Muscle layer of colon (tissue), 2 donors: Measurements from ENCODE around the gene MTERF1.
A peak's percentile ranks its signal among the peaks of the same experiment; 100 is the strongest.
"Not testable (repeated sequence)": the region's sequence is repeated elsewhere in the genome, so short reads cannot be mapped to it uniquely, and the experiment has no call there.

Experiments used
- H3K27ac ChIP-seq: one replicate; pipeline ENCODE4 v1.7.0; 2013; ENCODE audit warnings: low read depth, mild to moderate bottlenecking, low read length, moderate library complexity
- H3K27me3 ChIP-seq, 2 donors: one replicate each; pipeline ENCODE4 v1.7.0; 2013; ENCODE audit warnings: low read length in 2 of 2, mild to moderate bottlenecking in 2 of 2; ENCODE audit not compliant: insufficient read depth in 2 of 2, control insufficient read depth in 1 of 2
- H3K36me3 ChIP-seq: one replicate; pipeline ENCODE4 v1.7.0; 2013; ENCODE audit warnings: mild to moderate bottlenecking, low read length; ENCODE audit not compliant: insufficient read depth
- H3K4me1 ChIP-seq: one replicate; pipeline ENCODE4 v1.7.0; 2013; ENCODE audit warnings: mild to moderate bottlenecking, low read length; ENCODE audit not compliant: insufficient read depth
- H3K4me3 ChIP-seq, 2 donors: one replicate each; pipeline ENCODE4 v1.7.0; 2013; ENCODE audit warnings: low read length in 2 of 2, low read depth in 1 of 2, mild to moderate bottlenecking in 1 of 2, moderate library complexity in 1 of 2
- H3K9ac ChIP-seq: one replicate; pipeline ENCODE4 v1.7.0; 2013; ENCODE audit warnings: low read length
- H3K9me3 ChIP-seq: one replicate; pipeline ENCODE4 v1.7.0; 2013; ENCODE audit warnings: mild to moderate bottlenecking, low read length
- donor health status: abdominal sarcoma.
- donor health status: Adenocarcinoma of cecum.

MTERF1 gene

GRCh38 chr7:91899563-91899962 lies 19.1 kb upstream of the MTERF1 start:
- Histone ChIP-seq H3K4me3 (no peak overlapping the region), H3K27ac (no peak overlapping the region), H3K27me3 (no peaks in the 10 kb centered on the region), H3K36me3 (no peaks in the 10 kb centered on the region), H3K9me3 (no peaks in the 10 kb centered on the region), H3K4me1 (no peaks in the 10 kb centered on the region), H3K9ac (no peak overlapping the region)

DNA sequence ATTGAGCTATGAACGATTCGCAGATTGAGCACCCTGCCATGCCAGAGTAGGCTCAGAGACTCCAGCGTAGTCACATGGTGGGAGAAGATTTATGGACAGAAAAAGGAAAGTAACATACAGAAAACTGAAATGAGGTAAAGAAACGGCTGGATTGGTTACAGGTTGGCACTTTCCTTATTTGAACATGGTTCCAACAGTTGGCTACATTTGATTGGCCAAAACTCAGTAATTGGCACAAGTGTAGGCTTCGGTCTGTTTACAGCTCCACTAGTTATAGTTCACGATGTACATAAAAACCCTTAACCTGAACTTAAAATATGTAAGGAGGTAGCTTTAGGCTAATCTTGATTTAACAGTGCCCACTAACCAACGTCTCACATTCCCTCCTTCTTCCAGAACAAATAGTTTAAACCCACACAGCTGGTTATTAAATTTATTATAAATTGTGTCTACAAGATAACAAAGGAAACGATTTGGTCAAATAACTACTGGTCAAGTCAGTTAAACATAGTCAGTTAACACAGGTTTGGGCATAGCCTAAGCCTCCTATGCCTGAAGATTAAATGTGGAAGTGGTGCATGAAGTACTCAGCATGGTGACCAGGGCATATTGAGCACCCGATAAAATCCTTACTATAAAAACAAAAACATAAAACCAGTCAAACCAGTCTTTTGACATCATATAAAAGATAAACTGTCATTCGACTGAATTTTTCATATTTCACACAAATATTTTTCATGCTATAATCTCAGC lies 17.9 kb upstream of the MTERF1 start:
- no peaks in the 10 kb centered on the region for H3K27me3 ChIP-seq
- no peaks in the 10 kb centered on the region for H3K4me1 ChIP-seq
- no peak overlapping the region for H3K4me3 ChIP-seq
- H3K9ac ChIP-seq: no peak overlapping the region
- H3K9me3 ChIP-seq: no peaks in the 10 kb centered on the region
- no peaks in the 10 kb centered on the region for H3K36me3 ChIP-seq
- no peak overlapping the region for H3K27ac ChIP-seq

DNA sequence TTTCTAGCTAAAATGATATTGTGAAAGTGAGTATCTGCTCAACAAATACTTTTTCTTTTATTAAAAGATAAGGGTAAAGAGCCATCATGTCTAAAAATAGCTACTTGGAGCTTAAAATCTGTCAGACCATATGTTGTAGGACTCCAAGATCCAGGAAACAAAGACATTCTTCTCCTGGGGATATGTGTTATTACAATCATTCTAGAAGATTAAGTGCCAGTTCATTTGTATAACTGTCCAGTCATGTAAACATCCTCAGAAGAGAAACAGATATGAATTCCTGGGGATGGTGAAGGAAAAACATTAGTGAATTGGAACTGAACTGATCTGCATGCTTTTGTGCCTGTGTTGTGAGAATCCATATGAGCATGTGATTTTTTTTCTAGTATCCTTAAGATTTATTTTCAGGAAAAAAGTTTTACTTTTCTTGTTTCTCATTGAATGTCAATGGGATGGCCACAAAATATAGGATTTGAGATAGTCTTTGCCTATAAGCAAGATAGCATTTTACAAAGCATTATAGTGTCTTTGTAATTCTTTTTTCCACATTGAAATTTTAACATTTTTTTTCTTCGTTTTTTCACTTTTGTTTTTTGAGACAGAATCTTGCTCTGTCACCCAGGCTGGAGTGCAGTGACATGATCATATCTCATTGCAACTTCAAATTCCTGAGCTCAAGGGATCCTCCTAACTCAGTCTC lies 14.4 kb upstream of the MTERF1 start:
- Histone ChIP-seq H3K4me1 (no peaks in the 10 kb centered on the region), H3K4me3 (no peak overlapping the region), H3K9me3 (no peaks in the 10 kb centered on the region), H3K27ac (no peak overlapping the region), H3K9ac (no peak overlapping the region), H3K27me3 (no peaks in the 10 kb centered on the region), H3K36me3 (no peaks in the 10 kb centered on the region)

DNA sequence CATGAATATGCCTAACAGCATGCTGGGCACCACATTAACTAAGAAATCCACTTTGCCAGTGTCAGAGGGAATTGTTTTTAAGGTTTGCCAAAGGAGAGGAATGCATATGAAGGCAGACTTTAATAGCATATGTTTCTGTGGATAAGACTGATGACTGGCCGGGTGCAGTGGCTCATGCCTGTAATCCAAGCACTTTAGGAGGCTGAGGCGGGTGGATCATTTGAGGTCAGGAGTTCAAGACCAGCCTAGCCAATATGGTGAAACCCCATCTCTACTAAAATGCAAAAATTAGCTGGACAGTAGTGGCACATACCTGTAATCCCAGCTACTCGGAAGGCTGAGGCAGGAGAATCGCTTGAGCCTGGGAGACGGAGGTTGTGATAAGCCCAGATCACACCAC lies 13.2 kb upstream of the MTERF1 start:
- H3K4me3 ChIP-seq, H3K27me3 ChIP-seq, H3K9ac ChIP-seq, H3K9me3 ChIP-seq, H3K36me3 ChIP-seq, H3K4me1 ChIP-seq, H3K27ac ChIP-seq: not testable (repeated sequence)

- H3K27me3 ChIP-seq: no peaks in the 10 kb centered on the region
- H3K27ac ChIP-seq: no peak overlapping the region
- H3K9me3 ChIP-seq: no peaks in the 10 kb centered on the region
- no peak overlapping the region for H3K4me3 ChIP-seq
- H3K9ac ChIP-seq: no peak overlapping the region
- no peaks in the 10 kb centered on the region for H3K36me3 ChIP-seq
- no peaks in the 10 kb centered on the region for H3K4me1 ChIP-seq
These were observed 12.4 kb upstream of the MTERF1 start for GRCh38 chr7:91892821-91893340.

DNA sequence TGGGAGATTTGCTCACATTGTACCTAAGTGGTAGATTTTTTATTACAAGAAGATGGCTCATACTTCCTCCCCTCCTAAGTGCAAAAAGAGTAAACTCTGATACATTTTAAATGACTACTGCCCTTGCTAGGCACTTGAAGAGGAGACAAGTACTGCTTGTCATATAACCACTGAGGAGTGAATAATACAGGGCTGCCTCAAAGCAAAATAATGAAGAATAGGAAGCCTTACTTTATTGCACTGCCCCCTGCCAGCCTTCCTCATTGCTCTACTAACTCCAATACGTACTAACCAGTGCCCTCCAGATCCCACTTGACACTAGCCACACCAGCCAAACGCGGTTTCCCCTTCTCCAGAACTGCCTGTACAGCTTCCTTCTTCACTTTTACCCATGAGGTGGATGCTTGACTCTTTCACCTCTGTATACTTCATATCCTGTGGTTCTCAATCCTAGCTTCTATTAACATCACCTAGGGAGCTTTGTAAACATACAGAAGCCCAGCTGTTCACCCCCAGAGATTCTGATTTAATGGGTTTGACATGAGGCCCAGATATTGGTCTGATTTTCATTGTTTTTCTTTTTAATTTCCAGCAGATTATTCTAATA lies 11.7 kb upstream of the MTERF1 start:
- no peak overlapping the region for H3K4me3 ChIP-seq
- H3K4me1 ChIP-seq: no peaks in the 10 kb centered on the region
- no peak overlapping the region for H3K27ac ChIP-seq
- H3K27me3 ChIP-seq: no peaks in the 10 kb centered on the region
- no peaks in the 10 kb centered on the region for H3K9me3 ChIP-seq
- no peaks in the 10 kb centered on the region for H3K36me3 ChIP-seq
- H3K9ac ChIP-seq: no peak overlapping the region

DNA sequence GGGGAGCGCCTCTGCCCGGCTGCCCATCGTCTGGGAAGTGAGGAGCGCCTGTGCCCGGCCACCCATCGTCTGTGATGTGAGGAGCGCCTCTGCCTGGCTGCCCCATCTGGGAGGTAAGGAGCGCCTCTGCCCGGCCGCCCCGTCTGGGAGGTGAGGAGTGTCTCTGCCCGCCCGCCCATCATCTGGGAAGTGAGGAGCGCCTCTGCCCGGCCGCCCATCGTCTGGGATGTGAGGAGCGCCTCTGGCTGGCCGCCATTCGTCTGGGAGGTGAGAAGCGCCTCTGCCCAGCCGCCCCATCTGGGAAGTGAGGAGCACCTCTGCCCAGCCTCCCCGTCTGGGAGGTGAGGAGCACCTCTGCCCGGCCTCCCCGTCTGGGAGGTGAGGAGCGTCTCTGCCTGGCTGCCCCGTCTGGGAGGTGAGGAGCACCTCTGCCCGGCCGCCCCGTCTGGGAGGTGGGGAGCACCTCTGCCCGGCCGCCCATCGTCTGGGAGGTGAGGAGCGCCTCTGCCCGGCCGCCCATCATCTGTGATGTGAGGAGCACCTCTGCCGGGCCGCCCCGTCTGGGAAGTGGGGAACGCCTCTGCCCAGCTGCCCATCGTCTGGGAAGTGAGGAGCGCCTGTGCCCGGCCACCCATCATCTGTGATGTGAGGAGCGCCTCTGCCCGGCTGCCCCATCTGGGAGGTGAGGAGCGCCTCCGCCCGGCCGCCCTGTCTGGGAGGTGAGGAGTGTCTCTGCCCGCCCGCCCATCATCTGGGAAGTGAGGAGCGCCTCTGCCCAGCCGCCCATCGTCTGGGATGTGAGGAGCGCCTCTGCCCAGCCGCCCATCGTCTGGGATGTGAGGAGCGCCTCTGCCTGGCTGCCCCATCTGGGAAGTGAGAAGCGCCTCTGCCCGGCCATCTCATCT lies 8.0 kb upstream of the MTERF1 start:
- not testable (repeated sequence) for H3K4me1 ChIP-seq, H3K27me3 ChIP-seq, H3K9me3 ChIP-seq, H3K9ac ChIP-seq, H3K27ac ChIP-seq, H3K4me3 ChIP-seq, H3K36me3 ChIP-seq

DNA sequence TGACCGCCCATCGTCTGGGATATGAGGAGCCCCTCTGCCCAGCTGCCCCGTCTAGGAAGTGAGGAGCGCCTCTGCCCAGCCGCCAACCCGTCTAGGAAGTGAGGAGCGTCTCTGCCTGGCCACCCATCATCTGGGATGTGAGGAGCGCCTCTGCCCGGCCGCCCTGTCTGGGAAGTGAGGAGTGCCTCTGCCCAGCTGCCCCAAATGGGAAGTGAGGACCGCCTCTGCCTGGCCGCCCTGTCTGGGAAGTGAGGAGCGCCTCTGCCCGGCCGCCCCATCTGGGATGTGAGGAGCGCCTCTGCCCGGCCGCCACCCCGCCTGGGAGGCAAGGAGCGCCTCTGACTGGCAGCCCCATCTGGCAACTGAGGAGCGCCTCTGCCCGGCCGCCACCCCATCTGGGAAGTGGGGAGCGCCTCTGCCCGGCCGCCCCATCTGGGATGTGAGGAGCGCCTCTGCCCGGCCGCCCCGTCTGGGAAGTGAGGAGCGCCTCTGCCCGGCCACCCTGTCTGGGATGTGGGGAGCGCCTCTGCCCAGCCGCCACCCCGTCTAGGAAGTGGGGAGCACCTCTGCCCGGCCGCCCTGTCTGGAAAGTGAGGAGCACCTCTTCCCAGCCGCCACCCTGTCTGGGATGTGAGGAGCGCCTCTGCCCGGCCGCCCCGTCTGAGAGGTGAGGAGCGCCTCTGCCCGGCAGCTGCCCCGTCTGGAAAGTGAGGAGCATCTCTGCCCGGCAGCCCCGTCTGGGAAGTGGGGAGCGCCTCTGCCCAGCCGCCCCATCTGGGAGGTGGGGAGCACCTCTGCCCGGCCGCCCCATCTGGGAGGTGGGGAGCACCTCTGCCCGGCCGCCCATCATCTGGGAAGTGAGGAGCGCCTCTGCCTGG lies 7.1 kb upstream of the MTERF1 start:
- not testable (repeated sequence) for H3K4me3 ChIP-seq, H3K9me3 ChIP-seq, H3K9ac ChIP-seq, H3K27ac ChIP-seq, H3K27me3 ChIP-seq, H3K36me3 ChIP-seq, H3K4me1 ChIP-seq

DNA sequence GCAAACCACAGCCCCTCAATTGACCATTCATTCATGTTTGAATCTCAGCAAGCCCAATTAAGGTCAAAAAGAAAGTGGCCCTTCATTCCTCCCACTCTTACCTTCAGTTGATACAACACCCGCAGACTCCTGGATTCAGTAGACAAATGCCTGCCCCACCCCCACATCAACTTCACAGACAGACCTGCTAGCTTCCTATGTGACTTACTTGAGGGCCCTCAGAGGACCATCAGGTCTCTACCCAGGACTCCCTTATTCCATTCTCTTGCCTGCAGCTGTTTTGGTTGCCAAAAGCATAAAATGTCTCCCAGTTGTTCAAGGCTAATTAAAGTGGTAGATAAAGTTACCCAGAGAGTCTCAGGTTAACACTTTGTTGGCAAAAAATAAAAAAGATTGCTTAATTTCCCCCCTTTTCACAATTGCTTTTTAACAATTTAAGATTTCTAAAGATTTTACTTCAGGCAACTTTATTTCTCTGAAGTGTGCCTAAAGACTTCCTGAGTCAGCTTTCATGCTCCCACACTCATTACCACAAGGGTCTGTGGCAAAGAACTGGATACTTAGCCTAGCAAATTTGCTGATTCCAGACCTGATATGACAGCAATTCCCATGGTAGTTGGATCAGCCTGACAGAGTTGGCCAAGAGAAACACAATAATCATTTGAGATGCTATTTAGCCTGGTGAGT lies 3.3 kb upstream of the MTERF1 start:
- H3K27me3 ChIP-seq: no peaks in the 10 kb centered on the region
- H3K27ac ChIP-seq: no peak overlapping the region
- no peaks in the 10 kb centered on the region for H3K36me3 ChIP-seq
- no peak overlapping the region for H3K4me3 ChIP-seq
- H3K9ac ChIP-seq: no peak overlapping the region
- no peaks in the 10 kb centered on the region for H3K9me3 ChIP-seq
- peaks cover 18% of the 10 kb centered on the region for H3K4me1 ChIP-seq

DNA sequence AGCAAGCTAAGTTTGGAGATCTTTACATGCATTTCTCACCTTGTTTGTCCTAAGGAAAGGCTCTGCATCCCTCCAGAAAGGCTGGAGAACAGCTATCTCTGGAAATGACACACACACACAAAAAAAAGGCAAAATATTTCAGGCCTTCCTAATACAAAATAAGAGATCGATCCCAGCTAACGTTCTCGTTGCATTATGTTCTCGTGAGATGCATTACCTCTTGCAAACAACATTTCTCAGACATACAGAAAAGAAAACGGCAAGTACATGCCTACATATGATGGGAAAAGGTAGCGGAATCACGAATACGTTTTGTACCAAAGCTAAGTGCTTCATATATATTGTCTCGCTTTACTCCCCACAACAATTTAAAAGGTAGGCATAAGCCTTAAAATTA lies 488 bp downstream of the MTERF1 start:
- Histone ChIP-seq H3K4me1 (peaks cover 18% of the 10 kb centered on the region), H3K9ac (peak overlapping the region; percentile 85), H3K4me3 (peak overlapping the region; percentile 95 to 100), H3K27ac (peak overlapping the region; percentile 74), H3K9me3 (no peaks in the 10 kb centered on the region), H3K36me3 (no peaks in the 10 kb centered on the region), H3K27me3 (no peaks in the 10 kb centered on the region)
